Measurements from ENCODE around the gene DDX3X. TPM values are rescaled to one million over a fixed set of nuclear protein-coding genes. Genes with fewer than 3 reads are reported as not detected.

Gene DDX3X
- total and polyA plus RNA-seq, 9 of the 15 experiments (the other 6 are each of a cell fraction or from before 2014, with no cell fraction given): 51.3 to 232 (median 138) TPM

- TF ChIP-seq TSHZ1 (CRISPR knock-in tag; IDR thresholded peaks at IDR 0.05): no peak
- no peak for TF ChIP-seq RBM25 (IDR thresholded peaks at IDR 0.05; ENCODE audit: low read depth, low read length, severe bottlenecking)
- no peak for TF ChIP-seq ZBTB1 (CRISPR knock-in tag; IDR thresholded peaks at IDR 0.05; ENCODE audit: borderline replicate concordance, low read depth)
- TF ChIP-seq TAF1 (IDR thresholded peaks at IDR 0.05; ENCODE audit: control insufficient read depth, extremely low read depth, insufficient read depth, low read length, severe bottlenecking): no peak
- TF ChIP-seq POLR2A (conservative IDR thresholded peaks at IDR 0.05): peak; percentile 85
- no peak for TF ChIP-seq NFE2 (IDR thresholded peaks at IDR 0.05; ENCODE audit: low read depth)
- peak; percentile 64 for TF ChIP-seq E2F8 (IDR thresholded peaks at IDR 0.05; ENCODE audit: low read depth, partially characterized antibody)
- TF ChIP-seq VEZF1 (CRISPR knock-in tag; IDR thresholded peaks at IDR 0.05): no peak
- no peak for TF ChIP-seq CBX1 (IDR thresholded peaks at IDR 0.05; ENCODE audit: low read depth)
- no peak for TF ChIP-seq TARDBP (IDR thresholded peaks at IDR 0.05)
- TF ChIP-seq EP300 (IDR thresholded peaks at IDR 0.05; ENCODE audit: low read length): no peak
- no peak for TF ChIP-seq FIP1L1 (IDR thresholded peaks at IDR 0.05; ENCODE audit: low read depth, low read length, poor library complexity, severe bottlenecking)
- TF ChIP-seq KLF13 (tag; IDR thresholded peaks at IDR 0.05; ENCODE audit: borderline replicate concordance, low read depth): no peak
- TF ChIP-seq ZNF239 (CRISPR knock-in tag; IDR thresholded peaks at IDR 0.05): no peak
- TF ChIP-seq ARID4B (CRISPR knock-in tag; IDR thresholded peaks at IDR 0.05): no peak
Measured at GRCh38 chrX:41350150-41350975, 16.4 kb downstream of the DDX3X start (continued).
